Keratinocyte (primary cell): Measurements from ENCODE around the gene ARHGAP22. TPM values are rescaled to one million over a fixed set of nuclear protein-coding genes. Genes with fewer than 3 reads are reported as not detected.

Experiments
- DNase-seq: peaks from one replicate; pipeline ENCODE4 v3.0.0-alpha.2; 2011; ENCODE audit warnings: low read depth, missing footprints, low spot score
- FAIRE-seq: peaks from 2 replicates; lab custom pipeline; 2011; peaks lifted over from hg19 to GRCh38; lab: Jason Lieb, UNC
- H2AFZ ChIP-seq: 2 replicates; pipeline ENCODE4 v1.6.0; 2012; ENCODE audit warnings: low read length, control low read depth, inconsistent platforms; ENCODE audit not compliant: control insufficient read depth
- H3K27ac ChIP-seq: 2 replicates; pipeline ENCODE4 v1.5.1; 2011; ENCODE audit warnings: low read length; ENCODE audit not compliant: control insufficient read depth, insufficient read depth
- H3K27me3 ChIP-seq: 3 replicates; pipeline ENCODE4 v1.6.0; 2011; ENCODE audit warnings: low read length; ENCODE audit not compliant: control insufficient read depth, insufficient read depth; ENCODE audit errors: extremely low read depth
- H3K36me3 ChIP-seq, 2 experiments: 2 replicates in 1 of 2; 3 replicates in 1 of 2; pipeline ENCODE4 v1.5.1; 2011; ENCODE audit warnings: low read length in 2 of 2, mild to moderate bottlenecking in 1 of 2; ENCODE audit not compliant: control insufficient read depth in 2 of 2, insufficient read depth in 2 of 2; ENCODE audit errors: extremely low read depth in 1 of 2
- H3K4me1 ChIP-seq: 3 replicates; pipeline ENCODE4 v1.5.1; 2011; ENCODE audit warnings: low read length; ENCODE audit not compliant: control insufficient read depth, insufficient read depth; ENCODE audit errors: extremely low read depth
- H3K4me2 ChIP-seq: 3 replicates; pipeline ENCODE4 v1.6.0; 2011; ENCODE audit warnings: low read depth, low read length; ENCODE audit not compliant: control insufficient read depth, insufficient read depth; ENCODE audit errors: extremely low read depth
- H3K4me3 ChIP-seq, 3 experiments: fragments of 200-600 bp in 1 of 3; sonication (generic) in 1 of 3; 2 replicates in 2 of 3; 3 replicates in 1 of 3; pipeline ENCODE4 v1.5.1; 2011 to 2016; ENCODE audit warnings: low read length in 3 of 3, mild to moderate bottlenecking in 3 of 3, control low read depth in 2 of 3, inconsistent platforms in 1 of 3, low read depth in 1 of 3, mixed read lengths in 1 of 3, mixed run types in 1 of 3, moderate library complexity in 1 of 3; ENCODE audit not compliant: control insufficient read depth in 2 of 3, insufficient read depth in 2 of 3; ENCODE audit errors: extremely low read depth in 1 of 3
- H3K79me2 ChIP-seq: 2 replicates; pipeline ENCODE4 v1.6.0; 2012; ENCODE audit warnings: low read length; ENCODE audit not compliant: control insufficient read depth, insufficient read depth
- H3K9ac ChIP-seq: 3 replicates; pipeline ENCODE4 v1.6.0; 2011; ENCODE audit warnings: low read length; ENCODE audit not compliant: control insufficient read depth, insufficient read depth; ENCODE audit errors: extremely low read depth
- H3K9me1 ChIP-seq: 3 replicates; pipeline ENCODE4 v1.6.0; 2011; ENCODE audit warnings: low read length; ENCODE audit not compliant: control insufficient read depth, insufficient read depth; ENCODE audit errors: extremely low read depth
- H3K9me3 ChIP-seq: 2 replicates; pipeline ENCODE4 v1.5.1; 2012; ENCODE audit warnings: low read depth, low read length; ENCODE audit not compliant: control insufficient read depth
- H4K20me1 ChIP-seq: 3 replicates; pipeline ENCODE4 v1.6.0; 2011; ENCODE audit warnings: low read length; ENCODE audit not compliant: control insufficient read depth, insufficient read depth; ENCODE audit errors: extremely low read depth
- CTCF ChIP-seq, 3 experiments: IDR thresholded peaks in 1 of 3; conservative IDR thresholded peaks in 1 of 3; optimal IDR thresholded peaks in 1 of 3; 2 replicates in 2 of 3; 3 replicates in 1 of 3; pipeline versions ENCODE3 to v1.5.1; 2011; ENCODE audit warnings: low read length in 3 of 3, mild to moderate bottlenecking in 3 of 3, moderate library complexity in 2 of 3, control low read depth in 1 of 3, inconsistent platforms in 1 of 3; ENCODE audit not compliant: insufficient read depth in 2 of 3; ENCODE audit errors: extremely low read depth in 1 of 3
- EZH2 ChIP-seq: IDR thresholded peaks from one replicate; pipeline ENCODE4 v1.6.1; 2012; ENCODE audit warnings: inconsistent platforms, mild to moderate bottlenecking, low read length, moderate library complexity
- dilution Hi-C: fragments of 300-500 bp; cut with MboI; formaldehyde crosslinking; loops from one replicate; pipeline ENCODE4 v1.7.0; 2020; ENCODE audit warnings: low sequenced_read_pairs; ENCODE audit not compliant: extremely low pct_ligation_motif_present
- polyA plus RNA-seq, 5 experiments: library from polyadenylated mRNA; depleted of rRNA in 3 of 5; stranded (reverse) in 3 of 5; stranded (forward) in 1 of 5; unstranded in 1 of 5; fragments of >200 nt; gene quantifications; 1 replicate in 1 of 5; 2 replicates in 3 of 5; 3 replicates in 1 of 5; pipeline versions ENCODE4 v1.2.1 to v1.2.3, GENCODE V29; 2011 to 2012; ENCODE audit warnings: missing spikeins in 2 of 5, low read depth in 1 of 5, low replicate concordance in 1 of 5

ARHGAP22 gene
- polyA plus RNA-seq, 1 donor (not counting 4 experiments of a cell fraction or from before 2014, with no cell fraction given), result 4.9 TPM

GRCh38 chr10:48555310-48556042, 49.4 kb downstream of the ARHGAP22 start:
- H3K79me2 ChIP-seq, result no peaks in the 10 kb centered on the region
- no peaks in the 10 kb centered on the region for H3K9me1 ChIP-seq
- no peaks in the 10 kb centered on the region for H3K27me3 ChIP-seq
- dilution Hi-C loops, result no loop called here
- H2AFZ ChIP-seq, result no peak overlapping the region
- H4K20me1 ChIP-seq, result no peaks in the 10 kb centered on the region
- H3K9me3 ChIP-seq, result no peaks in the 10 kb centered on the region
- H3K27ac ChIP-seq, result no peak overlapping the region
- no peak for TF ChIP-seq CTCF (optimal IDR thresholded peaks at IDR 0.05 in 1 of 3, IDR thresholded peaks at IDR 0.05 in 1 of 3, conservative IDR thresholded peaks at IDR 0.05 in 1 of 3; ENCODE audit: extremely low read depth in 1 of 3, insufficient read depth in 2 of 3, low read length in 3 of 3)
- TF ChIP-seq EZH2, result no peak
- H3K4me3 ChIP-seq, result no peak overlapping the region
- H3K36me3 ChIP-seq, result no peaks in the 10 kb centered on the region
- FAIRE-seq (no peak), DNase-seq (no peak)
- H3K9ac ChIP-seq, result no peak overlapping the region
- no peak overlapping the region for H3K4me2 ChIP-seq
- H3K4me1 ChIP-seq, result no peaks in the 10 kb centered on the region

GRCh38 chr10:48554656-48555055, 50.2 kb downstream of the ARHGAP22 start:
- no peak overlapping the region for H3K9ac ChIP-seq
- no peak for TF ChIP-seq EZH2
- no peak for TF ChIP-seq CTCF (optimal IDR thresholded peaks at IDR 0.05 in 1 of 3, IDR thresholded peaks at IDR 0.05 in 1 of 3, conservative IDR thresholded peaks at IDR 0.05 in 1 of 3; ENCODE audit: extremely low read depth in 1 of 3, insufficient read depth in 2 of 3, low read length in 3 of 3)
- DNase-seq (no peak), FAIRE-seq (no peak)
- H3K9me1 ChIP-seq, result no peaks in the 10 kb centered on the region
- dilution Hi-C loops, result no loop called here
- no peak overlapping the region for H3K4me2 ChIP-seq
- H3K27me3 ChIP-seq, result no peaks in the 10 kb centered on the region
- H3K4me1 ChIP-seq, result no peaks in the 10 kb centered on the region
- H3K79me2 ChIP-seq, result no peaks in the 10 kb centered on the region
- H3K9me3 ChIP-seq, result no peaks in the 10 kb centered on the region
- no peak overlapping the region for H3K4me3 ChIP-seq
- H2AFZ ChIP-seq, result no peak overlapping the region
- H4K20me1 ChIP-seq, result no peaks in the 10 kb centered on the region
- no peak overlapping the region for H3K27ac ChIP-seq
- H3K36me3 ChIP-seq, result no peaks in the 10 kb centered on the region
